IMR-90 (cell line): ENCODE measurements around the gene NKAPL. TPM values are rescaled to one million over a fixed set of nuclear protein-coding genes. Genes with fewer than 3 reads are reported as not detected.

Experiments
- ATAC-seq: fragments of 200-7000 bp; cut with Tn5 transposase; 2 replicates; pipeline ENCODE4 v1.9.1; 2020; ENCODE audit warnings: low read depth, mild to moderate bottlenecking, moderate library complexity
- BruUV-seq: library from RNA; stranded (reverse); fragments of 400-500 nt; replicated peaks from 2 replicates; lab custom pipeline; 2021; lab: Mats Ljungman, UMichigan
- CTCF ChIA-PET: fragments of 300-600 bp; formaldehyde crosslinking; extraction: SDS; loops from one replicate; lab custom pipeline; 2021; ENCODE audit warnings: antibody characterized with exemption; lab: Yijun Ruan, JAX
- POLR2A ChIA-PET: fragments of 300-600 bp; sonication (Branson Sonifier 250); formaldehyde crosslinking; loops from one replicate; lab custom pipeline; 2022; ENCODE audit warnings: antibody characterized with exemption; ENCODE audit not compliant: unreplicated experiment; lab: Charles Lee
- DNase-seq: peaks from one replicate; pipeline ENCODE4 v3.0.0; 2013
- H2AFZ ChIP-seq: replicated peaks from 2 replicates; pipeline ENCODE3; 2013; ENCODE audit warnings: low read length, mild to moderate bottlenecking; ENCODE audit not compliant: poor library complexity
- H2AK5ac ChIP-seq: 2 replicates; pipeline ENCODE4 v1.6.1; 2013; ENCODE audit warnings: low read depth, low read length, inconsistent platforms
- H2AK9ac ChIP-seq: replicated peaks from 2 replicates; pipeline ENCODE3; 2013; ENCODE audit warnings: mild to moderate bottlenecking, low read depth, low read length, moderate library complexity; ENCODE audit not compliant: poor library complexity
- H2BK120ac ChIP-seq: 2 replicates; pipeline ENCODE4 v1.6.1; 2013; ENCODE audit warnings: low read depth, low read length, inconsistent platforms
- H2BK15ac ChIP-seq: 3 replicates; pipeline ENCODE4 v1.6.1; 2013; ENCODE audit warnings: low read depth, low read length, inconsistent platforms
- H2BK20ac ChIP-seq: 2 replicates; pipeline ENCODE4 v1.6.1; 2013; ENCODE audit warnings: low read depth, mild to moderate bottlenecking, inconsistent platforms, low read length, moderate library complexity
- H2BK5ac ChIP-seq: 2 replicates; pipeline ENCODE4 v1.6.1; 2013; ENCODE audit warnings: mild to moderate bottlenecking, low read depth, low read length, inconsistent platforms; ENCODE audit not compliant: poor library complexity, severe bottlenecking
- H3K14ac ChIP-seq: replicated peaks from 2 replicates; pipeline ENCODE4 v1.6.1; 2013; ENCODE audit warnings: low read depth, low read length, inconsistent platforms
- H3K18ac ChIP-seq: 2 replicates; pipeline ENCODE4 v1.6.1; 2013; ENCODE audit warnings: low read depth, low read length, control low read depth
- H3K23ac ChIP-seq: 2 replicates; pipeline ENCODE4 v1.6.1; 2013; ENCODE audit warnings: low read depth, low read length, inconsistent platforms
- H3K27ac ChIP-seq: 2 replicates; pipeline ENCODE4 v1.5.1; 2013; ENCODE audit warnings: mild to moderate bottlenecking, control low read depth, low read length; ENCODE audit not compliant: insufficient read depth
- H3K27me3 ChIP-seq: 2 replicates; pipeline ENCODE4 v1.6.1; 2013; ENCODE audit warnings: low read length; ENCODE audit not compliant: control insufficient read depth, insufficient read depth
- H3K36me3 ChIP-seq: 2 replicates; pipeline ENCODE4 v1.6.1; 2013; ENCODE audit warnings: low read length, mixed read lengths; ENCODE audit not compliant: control insufficient read depth, insufficient read depth
- H3K4ac ChIP-seq: 2 replicates; pipeline ENCODE4 v1.6.1; 2013; ENCODE audit warnings: low read depth, low read length, inconsistent platforms
- H3K4me1 ChIP-seq: 2 replicates; pipeline ENCODE4 v1.6.1; 2013; ENCODE audit warnings: low read length, mixed read lengths; ENCODE audit not compliant: control insufficient read depth, insufficient read depth
- H3K4me2 ChIP-seq: 2 replicates; pipeline ENCODE4 v1.6.1; 2013; ENCODE audit warnings: low read depth, mild to moderate bottlenecking, control low read depth, low read length, moderate library complexity
- H3K4me3 ChIP-seq: 2 replicates; pipeline ENCODE4 v1.5.1; 2013; ENCODE audit warnings: low read depth, mild to moderate bottlenecking, control low read depth, low read length, moderate library complexity; ENCODE audit not compliant: insufficient read depth
- H3K56ac ChIP-seq: 2 replicates; pipeline ENCODE4 v1.6.1; 2013; ENCODE audit warnings: low read length, inconsistent platforms; ENCODE audit not compliant: insufficient read depth; ENCODE audit errors: extremely low read depth
- H3K79me1 ChIP-seq, 2 experiments: 2 replicates each; pipeline ENCODE4 v1.6.1; 2013; ENCODE audit warnings: low read length in 2 of 2, inconsistent platforms in 1 of 2, low read depth in 1 of 2
- H3K9ac ChIP-seq: 2 replicates; pipeline ENCODE4 v1.6.1; 2013; ENCODE audit warnings: low read depth, low read length, control low read depth
- H3K9me1 ChIP-seq: 2 replicates; pipeline ENCODE4 v1.6.1; 2013; ENCODE audit warnings: low read length, inconsistent platforms; ENCODE audit not compliant: insufficient read depth
- H3K9me3 ChIP-seq: 2 replicates; pipeline ENCODE4 v1.6.1; 2013; ENCODE audit warnings: low read length; ENCODE audit not compliant: control insufficient read depth, insufficient read depth
- H4K20me1 ChIP-seq: 2 replicates; pipeline ENCODE4 v1.6.1; 2013; ENCODE audit warnings: low read length, inconsistent platforms; ENCODE audit not compliant: insufficient read depth
- H4K5ac ChIP-seq: 2 replicates; pipeline ENCODE4 v1.6.1; 2013; ENCODE audit warnings: mild to moderate bottlenecking, low read depth, low read length, control low read depth
- H4K8ac ChIP-seq, 2 experiments: 2 replicates each; pipeline ENCODE4 v1.6.1; 2013; ENCODE audit warnings: low read depth in 2 of 2, low read length in 2 of 2, control low read depth in 1 of 2, inconsistent platforms in 1 of 2
- H4K91ac ChIP-seq: 2 replicates; pipeline ENCODE4 v1.6.1; 2013; ENCODE audit warnings: low read depth, low read length, inconsistent platforms; ENCODE audit not compliant: insufficient read depth
- BHLHE40 ChIP-seq: fragments of 150-350 bp; IDR thresholded peaks from 2 replicates; pipeline ENCODE4 v1.6.1; 2016; ENCODE audit warnings: mild to moderate bottlenecking, low read depth, low read length
- CEBPB ChIP-seq: IDR thresholded peaks from 2 replicates; pipeline ENCODE4 v1.6.1; 2012; ENCODE audit warnings: low read depth, low read length, improper control_type of control experiment
- CHD1 ChIP-seq: IDR thresholded peaks from 2 replicates; pipeline ENCODE4 v1.6.1; 2012; ENCODE audit warnings: low read depth, low read length, improper control_type of control experiment
- CTCF ChIP-seq: conservative IDR thresholded peaks from 2 replicates; pipeline ENCODE4 v1.5.1; 2012; ENCODE audit warnings: mild to moderate bottlenecking, low read depth, low read length, improper control_type of control experiment
- ELK1 ChIP-seq: fragments of 150-350 bp; IDR thresholded peaks from 2 replicates; pipeline ENCODE4 v1.6.1; 2016; ENCODE audit warnings: low read depth, mild to moderate bottlenecking, low read length, moderate library complexity, borderline replicate concordance
- MAFK ChIP-seq: IDR thresholded peaks from 2 replicates; pipeline ENCODE4 v1.6.1; 2012; ENCODE audit warnings: low read depth, low read length, improper control_type of control experiment
- MAZ ChIP-seq: IDR thresholded peaks from 2 replicates; pipeline ENCODE4 v1.6.1; 2012; ENCODE audit warnings: low read depth, mild to moderate bottlenecking, low read length, improper control_type of control experiment, moderate library complexity, borderline replicate concordance
- NFE2L2 ChIP-seq: fragments of 150-350 bp; IDR thresholded peaks from 2 replicates; pipeline ENCODE4 v1.6.1; 2016; ENCODE audit warnings: low read depth, mild to moderate bottlenecking, low read length
- POLR2A ChIP-seq: IDR thresholded peaks from 2 replicates; pipeline ENCODE4 v1.6.1; 2012; ENCODE audit warnings: mild to moderate bottlenecking, low read depth, low read length
- RAD21 ChIP-seq: IDR thresholded peaks from 2 replicates; pipeline ENCODE4 v1.6.1; 2012; ENCODE audit warnings: low read length, improper control_type of control experiment
- RCOR1 ChIP-seq: IDR thresholded peaks from 2 replicates; pipeline ENCODE4 v1.6.1; 2012; ENCODE audit warnings: mild to moderate bottlenecking, low read length, improper control_type of control experiment; ENCODE audit not compliant: insufficient replicate concordance
- RFX5 ChIP-seq: IDR thresholded peaks from 2 replicates; pipeline ENCODE4 v1.8.0; 2012; ENCODE audit warnings: low read depth, mild to moderate bottlenecking, low read length, moderate library complexity
- SMC3 ChIP-seq: fragments of 150-350 bp; IDR thresholded peaks from 2 replicates; pipeline ENCODE4 v1.6.1; 2016; ENCODE audit warnings: low read depth, mild to moderate bottlenecking, antibody characterized with exemption, low read length, moderate library complexity
- USF2 ChIP-seq: fragments of 150-350 bp; IDR thresholded peaks from 2 replicates; pipeline ENCODE4 v1.6.1; 2017; ENCODE audit warnings: mild to moderate bottlenecking, antibody characterized with exemption, low read length, low read depth
- WGBS, 2 experiments: methylation state at CpG; one replicate each; pipeline versions ENCODE4 v1.1.5 to v1.1.7; 2013; ENCODE audit warnings: missing lambda C conversion rate in 2 of 2; ENCODE audit not compliant: insufficient read length in 1 of 2; ENCODE audit errors: extremely low coverage in 2 of 2; 5-methylcytosine and 5-hydroxymethylcytosine counted together
- dilution Hi-C: fragments of 300-500 bp; cut with HindIII; formaldehyde crosslinking; loops from one replicate; pipeline ENCODE4 v1.14.3; 2018; ENCODE audit warnings: low sequenced_read_pairs; ENCODE audit not compliant: unreplicated experiment
- in situ Hi-C: fragments of 300-500 bp; cut with MboI; formaldehyde crosslinking; loops from 3 replicates; pipeline ENCODE4 v1.14.3; 2019; ENCODE audit warnings: low sequenced_read_pairs, inconsistent platforms, mixed read lengths
- intact Hi-C: fragments of 100-400 bp; cut with micrococcal nuclease; formaldehyde crosslinking; loops from 2 replicates; pipeline ENCODE4 v1.10.0; 2022
- polyA plus RNA-seq, 3 experiments: library from polyadenylated mRNA; depleted of rRNA; stranded (reverse); fragments of >200 nt; gene quantifications; 2 replicates each; pipeline ENCODE4 v1.2.3, GENCODE V29; 2012; ENCODE audit warnings: low replicate concordance in 1 of 3
- total RNA-seq: library from RNA; depleted of rRNA; stranded (reverse); fragments of >200 nt; gene quantifications from 2 replicates; pipeline ENCODE4 v1.2.3, GENCODE V29; 2012

The NKAPL gene
- total and polyA plus RNA-seq, 2 of the 4 experiments (the other 2 are of a cell fraction): 0.51 to 0.54 TPM

GRCh38 chr6:28280595-28281287, 21.6 kb downstream of the NKAPL start:
- CTCF ChIA-PET: interaction anchor here (1.2 kb wide), 1 partner anchor 75 kb away, joined by 3 read pairs; no protein-coding TSS in a partner anchor
- H4K5ac ChIP-seq: peak overlapping the region; percentile 95
- peak overlapping the region; percentile 61; the same call in 1 of the 2 replicates for H2BK120ac ChIP-seq
- TF ChIP-seq MAZ: no peak
- no peak for TF ChIP-seq CEBPB
- no peak for TF ChIP-seq MAFK
- TF ChIP-seq CTCF: no peak
- no peak for TF ChIP-seq NFE2L2
- no peak for TF ChIP-seq BHLHE40
- no peak for TF ChIP-seq ELK1
- no peak for TF ChIP-seq USF2
- TF ChIP-seq POLR2A: no peak
- TF ChIP-seq RAD21: no peak
- TF ChIP-seq SMC3: no peak
- no peak for TF ChIP-seq RFX5
- TF ChIP-seq CHD1: no peak
- TF ChIP-seq RCOR1: no peak

More at GRCh38 chr6:28280595-28281287, 21.6 kb downstream of the NKAPL start:
- Histone ChIP-seq H3K14ac (peak overlapping the region; percentile 98), H3K4me2 (peak overlapping the region; percentile 94), H2AFZ (peak overlapping the region; percentile 98), H3K9ac (peak overlapping the region; percentile 86), H3K4me1 (peaks cover 3% of the 10 kb centered on the region; the same call in 1 of the 2 replicates), H3K4ac (peak overlapping the region; percentile 93), H3K23ac (peak overlapping the region; percentile 46; the same call in 1 of the 2 replicates), H4K91ac (peak overlapping the region; percentile 85; the same call in 1 of the 2 replicates), H2AK9ac (no peak overlapping the region), H2AK5ac (no peak overlapping the region), H3K27me3 (no peaks in the 10 kb centered on the region), H2BK20ac (no peak overlapping the region; the same call in 1 of the 2 replicates), H2BK5ac (peak overlapping the region; percentile 67), H4K8ac (peak overlapping the region; percentile 93 to 94), H3K18ac (no peak overlapping the region; the same call in 1 of the 2 replicates), H3K79me1 (peaks cover 15 to 25% of the 10 kb centered on the region in 2 experiments), H3K27ac (no peak overlapping the region), H3K56ac (peak overlapping the region; percentile 24; the same call in 1 of the 2 replicates), H3K36me3 (peaks cover 16% of the 10 kb centered on the region), H3K4me3 (peak overlapping the region; percentile 95), H3K9me3 (peaks cover 3% of the 10 kb centered on the region), H2BK15ac (no peak overlapping the region), H3K9me1 (no peaks in the 10 kb centered on the region; the same call in 1 of the 2 replicates), H4K20me1 (no peaks in the 10 kb centered on the region)
- no TSS peak for BruUV-seq
- POLR2A ChIA-PET: interaction anchor here (1.0 kb wide), 1 partner anchor 31 kb away, joined by 5 read pairs; no protein-coding TSS in a partner anchor
- ATAC-seq: no peak
- no peak for DNase-seq
- intact Hi-C loops (loop anchor here (1.0 to 2.0 kb wide), 2 partner anchors 28 to 76 kb away; partner anchors contain the start of gene ZKSCAN4), in situ Hi-C loops (no loop called here), dilution Hi-C loops (no loop called here)
- WGBS, 2 experiments: no CpG with 5 or more reads among the region's 3 CpGs
